HK-2 (cell line): ENCODE data around the gene SPRED3.
"Not testable (repeated sequence)": the region's sequence is repeated elsewhere in the genome, so short reads cannot be mapped to it uniquely, and the experiment has no call there.

Experiments used
- DNase-seq: peaks from one replicate; pipeline ENCODE4 v3.0.0-alpha.2; 2018; ENCODE audit not compliant: unreplicated experiment

SPRED3 gene

DNA sequence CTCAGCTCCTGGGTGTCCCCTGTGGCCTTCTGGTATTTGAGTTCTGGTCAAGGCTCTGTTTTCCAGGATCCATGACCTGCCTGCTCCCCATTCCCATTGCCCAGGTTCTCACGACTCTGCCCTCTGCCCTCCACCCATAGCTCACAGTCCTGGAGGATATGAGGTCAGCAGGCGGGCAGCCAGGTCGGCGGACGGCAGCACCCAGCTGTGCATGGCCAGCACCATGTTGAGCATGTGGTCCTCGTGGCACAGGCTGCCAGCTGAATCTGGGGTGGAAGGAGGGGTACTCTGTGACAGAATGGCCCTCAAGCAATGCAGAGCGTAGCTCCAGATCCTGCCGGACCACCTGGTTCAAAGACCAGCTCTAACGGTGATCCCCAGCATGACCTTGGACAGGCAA lies 32.4 kb downstream of the SPRED3 start:
- DNase-seq = no peak

DNA sequence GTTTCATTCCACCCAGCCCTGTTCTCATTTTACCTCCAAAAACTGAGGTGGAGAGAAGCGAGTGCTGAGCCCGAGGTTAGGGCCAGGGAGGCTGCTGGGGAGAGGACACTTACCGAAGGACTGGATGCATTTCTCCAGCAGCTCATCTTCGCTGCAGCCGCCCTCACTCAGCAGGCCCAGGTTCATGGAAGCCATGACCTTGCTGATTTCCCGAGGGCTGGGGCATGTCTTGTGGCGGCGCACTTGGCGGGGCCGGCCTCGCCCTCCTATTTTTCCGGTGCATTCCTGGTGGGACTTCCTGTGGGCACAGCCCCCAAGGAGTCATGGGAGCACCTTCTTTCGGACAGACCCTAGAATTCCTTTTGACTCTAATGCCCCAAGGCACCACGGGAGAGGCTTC lies 33.4 kb downstream of the SPRED3 start:
- no peak for DNase-seq

DNA sequence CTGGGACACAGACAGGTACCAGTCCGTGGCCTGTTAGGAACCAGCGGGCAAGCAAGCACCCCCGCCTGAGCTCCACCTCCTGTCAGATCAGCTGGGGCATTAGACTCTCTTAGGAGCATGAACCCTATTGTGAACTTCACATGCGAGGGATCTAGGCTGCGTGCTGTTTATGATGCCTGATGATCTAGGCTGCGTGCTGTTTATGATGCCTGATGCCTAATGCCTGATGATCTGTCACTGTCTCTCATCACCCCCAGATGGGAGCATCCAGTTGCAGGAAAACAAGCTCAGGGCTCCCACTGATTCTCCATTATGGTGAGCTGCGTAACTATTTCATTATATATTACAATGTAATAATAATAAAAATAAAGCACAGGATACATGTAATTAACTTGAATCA lies 33.9 kb downstream of the SPRED3 start:
- no peak for DNase-seq

DNA sequence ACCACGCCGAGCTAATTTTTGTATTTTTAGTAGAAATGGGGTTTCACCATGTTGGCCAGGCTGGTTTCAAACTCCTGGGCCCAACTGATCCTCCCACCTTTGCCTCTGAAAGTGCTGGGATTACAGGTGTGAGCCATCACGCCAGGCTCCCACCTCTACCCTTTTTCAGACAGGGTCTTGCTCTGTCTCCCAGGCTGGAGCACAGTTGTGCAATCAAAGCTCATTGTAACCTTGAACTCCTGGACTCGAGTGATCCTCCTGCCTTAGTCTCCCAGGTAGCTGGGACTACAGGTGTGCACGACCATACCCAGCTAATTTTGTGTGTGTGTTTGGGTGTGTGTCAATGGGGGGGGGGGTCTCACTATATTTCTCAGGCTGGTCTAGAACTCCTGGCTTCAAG lies 35.8 kb downstream of the SPRED3 start:
- DNase-seq = no peak

DNA sequence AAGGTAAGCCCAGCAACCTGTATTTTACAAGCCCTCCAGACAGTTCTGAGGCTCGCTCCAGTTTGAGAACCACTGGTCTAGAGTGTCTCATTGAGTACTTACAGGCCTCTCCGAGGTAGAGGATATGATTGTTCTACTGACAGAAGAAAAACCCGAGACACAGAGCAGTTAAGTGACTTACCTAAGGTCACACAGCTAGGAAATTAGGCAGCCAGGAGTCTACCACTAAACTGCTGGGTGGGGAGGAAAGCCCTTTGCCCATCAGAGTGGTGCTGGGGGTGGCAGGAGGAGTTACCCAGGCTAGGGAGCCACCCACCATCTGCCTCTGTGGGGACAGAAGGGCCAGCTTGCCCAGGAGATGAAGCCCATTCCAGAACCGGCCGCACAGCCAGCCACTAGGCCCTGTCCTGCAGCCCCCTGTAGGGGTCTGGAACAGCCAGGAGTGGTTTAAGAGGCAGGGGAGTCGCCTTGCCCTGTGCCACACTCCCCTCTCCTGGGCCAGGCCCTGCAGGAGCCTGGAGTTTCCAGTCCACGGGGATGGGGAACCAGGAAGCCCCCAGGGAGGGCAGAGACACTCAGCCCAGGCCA lies 36.8 kb downstream of the SPRED3 start:
- no peak for DNase-seq

DNA sequence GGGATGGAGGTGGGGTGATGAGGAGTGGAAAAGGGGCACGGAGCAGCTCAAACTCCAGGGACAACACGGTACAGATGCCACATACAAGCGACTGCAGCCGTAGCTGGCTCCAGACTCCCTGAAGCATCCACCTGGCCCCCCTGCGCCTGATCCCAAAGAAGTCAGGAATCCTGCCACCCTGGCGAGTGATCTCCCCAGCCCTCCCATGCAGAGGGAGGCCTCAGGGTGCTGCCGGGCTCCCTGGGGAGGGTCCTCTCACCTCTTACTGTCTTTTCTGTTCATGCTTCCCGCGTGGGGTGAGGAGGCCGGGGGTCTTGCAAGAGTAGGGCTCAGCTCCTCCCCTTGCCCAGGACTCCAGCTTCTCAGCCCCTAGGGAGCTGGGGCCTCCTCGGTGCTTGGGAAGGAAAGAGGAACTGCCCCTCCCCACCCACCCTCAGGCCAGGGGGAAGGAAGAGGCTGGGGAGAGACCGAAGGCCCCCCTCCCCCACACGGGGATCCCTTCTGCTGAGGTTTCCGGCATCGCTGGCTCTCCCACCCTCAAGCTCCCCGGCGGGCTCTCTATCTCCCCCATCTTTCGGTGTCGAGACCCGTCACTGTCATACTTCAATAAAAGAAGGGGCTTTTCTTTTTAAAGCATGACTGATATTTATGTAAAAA lies 37.4 kb downstream of the SPRED3 start, which contains the start of gene RASGRP4:
Gene RASGRP4, minus strand, starts transcription at position 410 of the 657 bp plus-strand sequence. Its CDS starts 128 bp downstream, at position 282.
- DNase-seq = no peak

DNA sequence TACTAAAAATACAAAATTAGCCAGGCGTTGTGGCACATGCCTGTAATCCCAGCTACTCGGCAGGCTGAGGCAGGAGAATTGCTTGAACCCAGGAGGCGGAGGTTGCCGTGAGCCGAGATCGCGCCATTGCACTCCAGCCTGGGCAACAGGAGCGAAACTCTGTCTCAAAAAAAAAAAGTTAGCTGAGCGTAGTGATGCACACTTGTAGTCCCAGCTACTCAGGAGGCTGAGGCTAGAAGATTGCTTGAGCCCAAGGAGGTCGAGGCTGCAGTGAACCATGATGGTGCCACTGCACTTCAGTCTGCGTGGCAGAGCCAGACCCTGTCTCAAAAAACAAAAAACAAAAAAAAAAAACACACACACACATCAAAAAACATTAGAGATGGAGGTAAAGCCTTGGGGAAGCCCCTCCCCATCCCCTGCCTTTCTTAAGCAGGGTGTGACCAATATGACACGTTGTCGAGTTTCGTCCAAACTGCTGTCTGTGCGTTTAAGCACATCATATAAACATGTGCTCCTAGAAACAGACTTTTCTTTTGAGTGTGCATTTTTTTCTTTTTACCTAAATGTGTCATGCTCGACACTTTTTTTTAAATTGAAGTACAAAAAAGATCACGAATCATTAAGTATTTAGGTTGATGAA lies 38.7 kb downstream of the SPRED3 start:
- not testable (repeated sequence) for DNase-seq

DNA sequence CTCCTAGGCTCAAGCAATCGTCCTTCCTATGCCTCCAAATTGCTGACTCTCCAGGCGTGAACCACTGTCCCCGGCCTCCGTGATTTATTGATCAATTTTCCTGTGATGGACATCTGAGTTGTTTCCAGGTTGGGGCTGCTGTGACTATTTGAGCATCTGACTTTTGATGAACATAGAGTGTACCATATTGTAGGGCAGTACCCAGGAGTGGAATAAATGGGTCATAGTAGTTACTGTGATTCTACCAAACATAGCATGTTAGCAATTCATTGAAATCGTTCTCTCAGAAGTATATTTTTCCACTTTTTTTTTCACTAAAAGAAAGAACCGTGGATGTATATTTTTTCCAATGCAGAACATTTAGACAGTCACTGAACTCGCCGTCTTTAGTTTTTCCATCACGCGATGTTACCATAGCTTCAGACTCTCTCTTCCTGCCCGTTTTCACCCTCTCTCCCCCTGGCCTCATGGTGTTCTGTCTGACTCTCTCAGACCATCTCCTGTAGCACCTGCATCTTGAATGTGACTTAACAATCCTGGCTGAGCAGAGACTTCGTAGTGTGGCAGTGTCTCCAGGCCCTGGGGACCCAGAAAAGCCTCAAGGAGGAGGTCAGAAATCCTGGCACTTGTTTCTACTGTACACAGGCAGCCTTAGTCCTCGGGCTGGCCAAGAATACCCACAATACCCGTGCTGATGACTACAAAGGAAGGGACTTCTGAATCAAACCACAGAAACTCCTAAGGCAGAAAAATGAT lies 40.7 kb downstream of the SPRED3 start:
- no peak for DNase-seq

DNA sequence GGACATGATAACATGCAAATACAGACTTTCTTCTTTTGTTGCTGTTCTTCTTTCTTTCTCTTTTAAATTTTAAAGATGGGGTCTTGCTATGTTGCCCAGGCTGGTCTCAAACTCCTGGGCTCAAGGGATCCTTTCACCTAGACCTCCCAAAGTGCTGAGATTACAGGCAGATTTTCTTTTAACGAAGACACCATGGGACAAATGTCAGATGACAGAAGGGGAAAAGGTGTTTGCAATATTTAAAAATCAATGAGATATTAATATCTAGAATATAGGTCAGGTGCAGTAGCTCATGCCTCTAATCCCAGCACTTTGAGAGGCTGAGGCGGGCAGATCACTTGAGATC lies 41.3 kb downstream of the SPRED3 start:
- no peak for DNase-seq

DNA sequence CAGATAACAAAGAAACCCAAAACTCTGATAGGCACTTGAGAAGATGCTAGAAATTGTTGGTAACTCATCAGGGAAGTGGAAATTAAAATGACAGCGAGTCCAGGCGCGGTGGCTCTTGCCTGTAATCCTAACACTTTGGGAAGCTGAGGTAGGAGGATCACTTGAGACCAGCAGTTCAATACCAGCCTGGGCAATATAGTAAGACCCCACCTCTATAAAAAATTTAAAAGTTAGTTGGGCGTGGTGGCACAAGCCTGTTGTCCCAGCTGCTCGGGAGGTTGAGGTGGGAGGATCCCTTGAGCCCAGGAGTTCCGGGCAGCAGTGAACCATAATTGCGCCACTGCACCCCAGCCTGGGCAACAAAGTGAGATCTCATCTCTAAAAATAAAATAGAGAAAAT lies 42.4 kb downstream of the SPRED3 start:
- no peak for DNase-seq

DNA sequence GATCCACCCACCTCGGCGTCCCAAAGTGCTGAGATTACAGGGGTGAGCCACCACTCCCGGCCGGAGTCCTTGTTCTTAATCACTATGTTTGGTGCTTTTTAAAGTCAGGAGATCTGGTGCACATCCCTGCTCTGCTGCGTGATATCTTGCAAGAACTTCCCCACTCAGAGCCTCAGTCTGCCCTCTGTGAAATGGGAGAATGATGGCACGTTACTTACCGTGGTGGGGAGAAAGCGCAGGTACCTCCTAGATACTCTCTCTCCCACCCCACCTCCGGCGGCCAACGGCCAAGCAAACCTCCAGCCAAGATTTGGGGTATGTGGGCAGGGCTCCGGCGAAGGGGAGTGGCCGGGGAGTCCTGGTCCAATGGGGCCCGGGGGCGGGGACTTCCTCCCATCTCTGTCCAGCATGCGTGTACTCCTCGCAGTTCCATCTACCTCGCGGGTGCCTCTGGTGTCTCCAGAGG lies 44.8 kb downstream of the SPRED3 start, which contains the start of gene RYR1:
Gene RYR1, plus strand, starts transcription at position 424 of the 466 bp plus-strand sequence. CDS start 139 bp downstream, outside the sequence.
- no peak for DNase-seq

DNA sequence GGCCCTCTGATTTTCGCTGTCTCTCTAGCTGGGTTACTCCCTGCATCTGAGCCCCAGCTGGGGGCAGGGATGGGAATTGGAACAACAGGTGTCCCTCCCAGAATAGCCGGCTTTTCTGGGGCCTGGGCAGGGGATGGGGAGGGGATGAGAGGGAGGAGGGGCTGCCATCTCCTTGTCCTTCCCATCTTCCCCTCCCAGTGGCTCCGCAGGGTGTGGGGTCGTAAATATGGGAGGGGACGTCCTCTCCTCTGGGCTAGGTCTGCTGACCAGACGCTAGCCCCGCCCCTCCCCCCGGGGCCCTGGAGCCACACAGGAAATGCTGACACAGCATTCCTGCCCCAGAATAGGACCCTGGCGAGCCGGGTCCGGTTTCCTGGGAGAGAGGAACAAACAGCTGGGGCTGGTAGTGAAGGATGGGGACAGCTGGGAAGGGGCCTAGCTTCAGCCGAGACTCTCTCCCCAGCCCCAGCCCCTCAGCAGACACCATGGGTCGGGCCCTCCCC lies 46.1 kb downstream of the SPRED3 start:
- no peak for DNase-seq

DNA sequence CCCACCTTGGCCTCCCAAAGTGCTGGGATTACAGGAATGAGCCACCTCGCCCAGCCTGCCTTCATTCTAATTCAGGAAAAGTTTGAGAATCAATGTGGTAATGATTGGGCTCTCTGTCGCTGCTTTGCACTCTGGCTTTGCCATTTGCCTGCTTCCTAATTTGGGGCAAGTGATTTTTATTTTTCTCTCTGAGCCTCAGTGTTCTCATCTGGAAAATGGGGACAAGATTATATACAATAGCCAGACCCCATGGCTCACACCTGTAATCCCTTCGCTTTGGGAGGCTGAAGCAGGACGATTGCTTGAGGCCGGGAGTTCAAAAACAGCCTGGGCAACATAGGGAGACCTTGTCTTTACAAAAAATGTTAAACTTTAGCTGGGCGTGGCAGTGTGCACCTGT lies 48.8 kb downstream of the SPRED3 start:
- no peak for DNase-seq

DNA sequence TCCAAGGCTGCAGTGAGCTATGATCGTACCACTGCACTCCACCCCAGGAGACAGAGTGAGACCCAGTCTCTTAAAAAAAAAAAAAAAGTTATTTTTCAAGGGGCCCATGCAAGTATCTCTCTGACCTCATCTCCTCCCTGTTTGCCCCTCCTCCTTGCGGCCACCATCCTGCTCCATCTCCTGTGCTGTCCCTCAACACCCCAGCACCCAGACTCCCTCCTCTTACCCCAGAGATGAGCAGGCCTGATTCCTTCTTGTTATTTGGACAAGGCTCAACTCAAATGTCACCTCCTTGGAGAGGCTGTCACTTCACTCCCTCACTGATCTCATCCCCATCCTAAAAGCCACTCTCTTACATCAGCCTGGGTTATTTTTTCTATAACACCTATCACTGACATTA lies 49.4 kb downstream of the SPRED3 start:
- DNase-seq = no peak

DNA sequence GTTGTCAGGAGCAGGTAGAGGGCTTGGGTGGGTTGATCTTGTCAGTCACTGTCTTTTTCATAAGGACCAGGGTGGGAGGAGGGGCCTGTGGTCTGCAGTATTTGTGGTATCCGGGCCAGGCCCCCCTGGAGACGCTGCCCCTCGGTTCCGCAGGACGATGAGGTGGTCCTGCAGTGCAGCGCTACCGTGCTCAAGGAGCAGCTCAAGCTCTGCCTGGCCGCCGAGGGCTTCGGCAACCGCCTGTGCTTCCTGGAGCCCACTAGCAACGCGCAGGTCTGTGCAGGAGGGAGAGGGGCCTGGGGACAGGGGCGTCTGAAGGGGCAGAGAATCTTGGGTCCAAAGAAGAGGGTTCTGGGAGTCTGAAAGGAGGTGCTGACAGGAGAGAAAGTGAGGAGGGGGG lies 52.1 kb downstream of the SPRED3 start:
- DNase-seq = no peak

DNA sequence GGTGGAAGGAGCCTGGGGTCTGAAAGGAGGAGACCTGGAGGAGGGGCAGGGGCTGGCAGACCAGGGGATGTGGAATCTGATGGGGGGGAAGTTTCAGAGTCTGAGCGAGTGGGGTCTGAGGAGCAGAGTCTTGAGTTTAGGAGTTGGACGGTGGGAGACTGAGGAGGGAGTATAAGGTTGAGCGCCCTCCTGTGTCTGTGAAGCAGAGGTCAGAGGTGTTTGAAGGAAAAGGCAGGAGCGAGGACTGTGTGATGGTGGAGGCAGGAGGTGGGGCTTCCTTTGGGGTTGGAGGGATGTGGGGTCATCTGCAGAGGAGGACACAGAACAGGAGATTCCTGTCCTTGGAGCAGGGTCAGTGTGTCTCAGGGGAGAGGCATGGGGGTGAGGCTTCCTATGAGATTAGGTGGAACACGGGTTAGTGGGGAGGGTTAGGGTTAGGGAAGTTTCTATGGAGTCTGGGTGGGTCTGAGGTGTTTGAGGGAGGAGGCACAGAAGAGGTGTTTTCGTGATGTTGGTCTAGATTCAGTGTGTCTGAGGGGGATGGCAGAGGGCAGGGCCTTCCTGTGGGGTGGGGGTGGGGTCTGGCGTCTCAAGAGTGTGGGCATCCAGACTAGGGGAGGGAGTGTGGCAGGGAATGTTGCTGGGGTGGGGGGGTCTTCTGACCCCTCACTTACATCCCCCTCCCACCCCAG lies 53.3 kb downstream of the SPRED3 start:
- no peak for DNase-seq

DNA sequence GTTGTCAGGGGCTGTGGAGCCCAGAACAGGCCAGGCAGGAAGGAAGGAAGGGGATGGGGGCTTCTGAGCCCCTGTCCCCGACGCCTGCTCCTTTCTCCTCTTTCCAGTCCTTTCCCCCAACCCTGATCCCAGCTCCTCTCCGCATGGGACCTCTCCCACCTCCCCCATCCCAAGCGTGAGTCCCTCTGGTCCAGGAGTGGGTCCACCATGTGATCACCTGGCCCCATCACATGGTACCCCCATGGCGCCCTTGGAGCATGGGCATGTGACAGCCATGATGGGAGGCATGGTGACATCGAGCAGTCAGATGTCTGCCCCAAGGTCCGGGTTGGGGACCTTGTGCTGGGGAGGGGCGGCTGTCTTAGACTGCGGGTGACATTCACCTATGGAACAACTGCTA lies 54.2 kb downstream of the SPRED3 start:
- no peak for DNase-seq

DNA sequence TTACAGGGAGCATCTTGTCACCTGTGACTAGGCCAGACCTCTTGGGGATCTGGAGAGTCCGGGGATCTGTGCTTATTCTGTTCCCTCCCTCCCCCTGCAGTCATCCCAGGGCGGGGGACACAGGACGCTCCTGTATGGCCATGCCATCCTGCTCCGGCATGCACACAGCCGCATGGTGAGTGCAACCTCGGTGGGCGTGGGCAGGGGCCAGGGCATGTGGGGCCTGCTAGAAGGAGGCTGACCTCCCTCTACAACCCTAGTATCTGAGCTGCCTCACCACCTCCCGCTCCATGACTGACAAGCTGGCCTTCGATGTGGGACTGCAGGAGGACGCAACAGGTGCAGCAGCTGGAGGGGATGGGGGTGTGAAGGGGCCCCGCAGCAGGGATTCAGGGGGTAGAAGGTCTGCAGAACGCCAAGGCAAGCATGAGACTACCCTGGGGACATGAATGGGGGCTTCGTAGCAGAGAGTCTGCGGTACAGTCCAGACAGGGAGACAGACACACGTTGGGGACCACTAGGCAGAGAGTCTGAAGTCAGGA lies 55.0 kb downstream of the SPRED3 start:
- no peak for DNase-seq

DNA sequence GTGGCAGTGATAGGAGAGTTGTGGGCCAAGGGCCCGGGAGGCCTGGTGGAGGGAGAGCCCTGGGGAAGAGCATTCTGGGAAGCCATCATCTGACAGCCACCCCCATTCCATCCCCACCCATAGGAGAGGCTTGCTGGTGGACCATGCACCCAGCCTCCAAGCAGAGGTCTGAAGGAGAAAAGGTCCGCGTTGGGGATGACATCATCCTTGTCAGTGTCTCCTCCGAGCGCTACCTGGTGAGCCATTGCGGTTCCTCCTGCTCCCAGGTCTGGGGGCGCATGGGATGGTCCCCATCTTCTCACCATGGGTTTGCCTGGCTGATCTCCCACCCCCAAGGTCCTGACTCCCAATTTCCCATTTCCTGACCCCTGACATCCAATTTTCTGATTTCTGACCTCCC lies 55.5 kb downstream of the SPRED3 start:
- no peak for DNase-seq

DNA sequence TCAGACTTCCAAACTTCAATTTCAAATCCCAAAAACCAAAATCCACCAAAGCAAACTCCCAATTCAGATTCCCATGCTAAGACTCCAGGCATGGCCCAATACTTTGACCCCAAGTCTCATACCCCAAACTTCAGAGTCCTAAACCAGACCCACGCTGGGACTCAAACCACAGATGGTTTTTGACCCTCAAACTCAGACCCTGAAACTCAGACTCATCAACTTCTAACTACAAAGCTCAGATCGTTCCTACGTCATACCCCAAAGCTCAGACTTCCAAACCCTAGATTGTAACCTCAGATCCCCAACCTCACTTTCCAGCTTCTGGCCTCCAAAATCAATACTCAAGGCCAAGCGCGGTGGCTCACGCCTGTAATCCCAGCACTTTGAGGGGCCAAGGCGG lies 56.9 kb downstream of the SPRED3 start:
- DNase-seq = no peak

DNA sequence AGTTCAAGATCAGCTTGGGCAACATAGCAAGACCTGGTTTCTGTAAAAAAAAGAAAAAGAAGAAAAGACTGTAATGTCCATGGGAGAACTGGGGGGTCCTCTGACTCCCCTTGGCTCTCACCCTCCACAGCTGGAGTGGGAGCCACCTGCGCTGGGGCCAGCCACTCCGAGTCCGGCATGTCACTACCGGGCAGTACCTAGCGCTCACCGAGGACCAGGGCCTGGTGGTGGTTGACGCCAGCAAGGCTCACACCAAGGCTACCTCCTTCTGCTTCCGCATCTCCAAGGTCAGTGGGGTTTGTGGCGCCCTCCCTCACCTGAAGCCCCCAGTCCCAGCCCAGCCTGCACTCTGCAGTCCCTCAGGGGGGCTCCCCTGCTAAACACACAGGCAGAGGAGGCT lies 59.7 kb downstream of the SPRED3 start:
- DNase-seq = no peak
